ENCODE measurements around the gene SCN9A.

DNA sequence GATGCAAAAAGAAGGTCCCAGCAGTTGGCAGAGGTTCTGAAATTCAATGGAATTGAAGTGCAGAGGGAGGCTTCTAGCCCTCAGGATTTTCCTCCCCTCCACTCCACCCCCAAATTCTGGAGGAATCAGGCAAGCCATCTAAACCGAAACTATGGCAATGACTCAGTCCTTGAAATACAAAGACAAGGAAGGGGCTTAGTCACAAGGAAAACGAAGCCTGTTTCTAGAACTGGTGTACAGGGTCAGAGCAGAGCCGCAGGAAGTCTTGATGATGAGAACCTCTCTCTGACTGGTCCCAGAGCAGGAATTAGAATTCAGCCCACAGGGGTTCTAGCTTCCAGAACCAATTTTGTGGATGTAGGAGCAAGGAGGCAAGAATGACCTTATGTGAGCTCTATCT, 136.2 kb downstream of the SCN9A start:
- TF ChIP-seq POLR2AphosphoS5 (IDR thresholded peaks at IDR 0.05; ENCODE audit: low read depth, low read length) (no peak), FOXP2 (optimal IDR thresholded peaks at IDR 0.05; ENCODE audit: borderline replicate concordance, extremely low read depth, extremely low read length, insufficient read depth) (no peak)
- TF ChIP-seq, protein P1, sequence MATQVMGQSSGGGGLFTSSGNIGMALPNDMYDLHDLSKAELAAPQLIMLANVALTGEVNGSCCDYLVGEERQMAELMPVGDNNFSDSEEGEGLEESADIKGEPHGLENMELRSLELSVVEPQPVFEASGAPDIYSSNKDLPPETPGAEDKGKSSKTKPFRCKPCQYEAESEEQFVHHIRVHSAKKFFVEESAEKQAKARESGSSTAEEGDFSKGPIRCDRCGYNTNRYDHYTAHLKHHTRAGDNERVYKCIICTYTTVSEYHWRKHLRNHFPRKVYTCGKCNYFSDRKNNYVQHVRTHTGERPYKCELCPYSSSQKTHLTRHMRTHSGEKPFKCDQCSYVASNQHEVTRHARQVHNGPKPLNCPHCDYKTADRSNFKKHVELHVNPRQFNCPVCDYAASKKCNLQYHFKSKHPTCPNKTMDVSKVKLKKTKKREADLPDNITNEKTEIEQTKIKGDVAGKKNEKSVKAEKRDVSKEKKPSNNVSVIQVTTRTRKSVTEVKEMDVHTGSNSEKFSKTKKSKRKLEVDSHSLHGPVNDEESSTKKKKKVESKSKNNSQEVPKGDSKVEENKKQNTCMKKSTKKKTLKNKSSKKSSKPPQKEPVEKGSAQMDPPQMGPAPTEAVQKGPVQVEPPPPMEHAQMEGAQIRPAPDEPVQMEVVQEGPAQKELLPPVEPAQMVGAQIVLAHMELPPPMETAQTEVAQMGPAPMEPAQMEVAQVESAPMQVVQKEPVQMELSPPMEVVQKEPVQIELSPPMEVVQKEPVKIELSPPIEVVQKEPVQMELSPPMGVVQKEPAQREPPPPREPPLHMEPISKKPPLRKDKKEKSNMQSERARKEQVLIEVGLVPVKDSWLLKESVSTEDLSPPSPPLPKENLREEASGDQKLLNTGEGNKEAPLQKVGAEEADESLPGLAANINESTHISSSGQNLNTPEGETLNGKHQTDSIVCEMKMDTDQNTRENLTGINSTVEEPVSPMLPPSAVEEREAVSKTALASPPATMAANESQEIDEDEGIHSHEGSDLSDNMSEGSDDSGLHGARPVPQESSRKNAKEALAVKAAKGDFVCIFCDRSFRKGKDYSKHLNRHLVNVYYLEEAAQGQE (IDR thresholded peaks at IDR 0.05; ENCODE audit: insufficient read depth in 1 of 2, low read depth in 2 of 2, low read length in 2 of 2): no peak
